K562 (cell line): ENCODE measurements around the gene NUP153. TPM values are rescaled to one million over a fixed set of nuclear protein-coding genes. Genes with fewer than 3 reads are reported as not detected.

ENCODE experiments used
- COPS2 ChIP-seq: fragments of 450-650 bp; conservative IDR thresholded peaks from 2 replicates; pipeline ENCODE4 v1.6.1; 2016; ENCODE audit warnings: mild to moderate bottlenecking, moderate library complexity
- ETS2 ChIP-seq: IDR thresholded peaks from 2 replicates; pipeline ENCODE4 v1.6.1; 2016; ENCODE audit warnings: borderline replicate concordance, missing genetic modification characterization, mild to moderate bottlenecking, moderate library complexity, missing compliant biosample characterization; ENCODE audit not compliant: poor library complexity, severe bottlenecking
- MLLT1 ChIP-seq, 2 experiments: fragments of 450-650 bp; IDR thresholded peaks; 2 replicates each; pipeline ENCODE4 v1.6.1; 2016
- MTF1 ChIP-seq: fragments of 250-450 bp; sonication (Bioruptor Pico); IDR thresholded peaks from 2 replicates; pipeline ENCODE4 v1.9.0; 2021; ENCODE audit warnings: moderate library complexity, mild to moderate bottlenecking, inconsistent platforms, borderline replicate concordance
- NR4A1 ChIP-seq, 2 experiments: fragments of 250-450 bp in 1 of 2; fragments of 450-650 bp in 1 of 2; sonication (Bioruptor Pico) in 1 of 2; IDR thresholded peaks; 2 replicates each; pipeline versions ENCODE4 v1.4.0 to v1.6.1; 2016 to 2020; ENCODE audit warnings: mild to moderate bottlenecking in 2 of 2, missing compliant biosample characterization in 1 of 2, missing genetic modification characterization in 1 of 2, moderate library complexity in 1 of 2
- SIRT6 ChIP-seq: IDR thresholded peaks from one replicate; pipeline ENCODE4 v1.6.1; 2012; ENCODE audit warnings: low read depth, mild to moderate bottlenecking, control low read depth, inconsistent platforms, low read length, moderate library complexity
- STAT6 ChIP-seq: sonication (generic); formaldehyde crosslinking; IDR thresholded peaks from 2 replicates; pipeline ENCODE4 v1.8.1; 2023; ENCODE audit warnings: mild to moderate bottlenecking, missing genetic modification reagents
- ZEB2 ChIP-seq: fragments of 450-650 bp; IDR thresholded peaks from 2 replicates; pipeline ENCODE4 v1.6.1; 2016
- ZNF175 ChIP-seq: fragments of 200-800 bp; sonication (Bioruptor generic); IDR thresholded peaks from 2 replicates; pipeline ENCODE4 v1.6.1; 2016; ENCODE audit warnings: low read depth, mild to moderate bottlenecking, missing genetic modification characterization, missing compliant biosample characterization
- ZNF668 ChIP-seq: fragments of 250-450 bp; sonication (Bioruptor Pico); IDR thresholded peaks from 2 replicates; pipeline ENCODE4 v1.8.0; 2022; ENCODE audit warnings: mild to moderate bottlenecking, inconsistent platforms
- ZNF766 ChIP-seq: fragments of 200-800 bp; sonication (Bioruptor generic); conservative IDR thresholded peaks from 2 replicates; pipeline ENCODE4 v1.6.1; 2016; ENCODE audit warnings: missing genetic modification characterization, missing compliant biosample characterization
- polyA plus RNA-seq, 8 experiments: library from polyadenylated mRNA; depleted of rRNA in 4 of 8; stranded (reverse) in 5 of 8; unstranded in 3 of 8; fragments of >200 nt; fragmentation: Nextera tagmentation in 2 of 8; fragmentation: Illumina TruSeq in 1 of 8; extraction: Ambion mirVana in 2 of 8; extraction: Trizol in 1 of 8; gene quantifications; 2 replicates each; pipeline versions ENCODE4 v1.2.1 to v1.2.3, GENCODE V29; 2011 to 2014; ENCODE audit warnings: inconsistent platforms in 1 of 8, missing spikeins in 1 of 8
- total RNA-seq, 7 experiments: library from RNA; depleted of rRNA in 6 of 7; stranded (reverse); fragments of >200 nt in 6 of 7; fragmentation: Illumina TruSeq in 2 of 7; extraction: Trizol in 2 of 7; gene quantifications; 2 replicates each; pipeline versions ENCODE4 v1.2.1 to v1.2.3, GENCODE V29; 2011 to 2021; ENCODE audit warnings: low replicate concordance in 1 of 7
- TF ChIP-seq, protein P1 (sequence below): fragments of 250-450 bp; sonication (Bioruptor Pico); IDR thresholded peaks from 2 replicates; pipeline ENCODE4 v1.6.1; 2021; ENCODE audit warnings: mild to moderate bottlenecking
- TF ChIP-seq, protein P2 (sequence below): fragments of 450-650 bp; IDR thresholded peaks from 2 replicates; pipeline ENCODE4 v1.6.1; 2016; ENCODE audit warnings: low read depth

The NUP153 gene
- total and polyA plus RNA-seq, 9 of the 15 experiments (the other 6 are each of a cell fraction or from before 2014, with no cell fraction given), result 21.9 to 110 (median 84.8) TPM

DNA sequence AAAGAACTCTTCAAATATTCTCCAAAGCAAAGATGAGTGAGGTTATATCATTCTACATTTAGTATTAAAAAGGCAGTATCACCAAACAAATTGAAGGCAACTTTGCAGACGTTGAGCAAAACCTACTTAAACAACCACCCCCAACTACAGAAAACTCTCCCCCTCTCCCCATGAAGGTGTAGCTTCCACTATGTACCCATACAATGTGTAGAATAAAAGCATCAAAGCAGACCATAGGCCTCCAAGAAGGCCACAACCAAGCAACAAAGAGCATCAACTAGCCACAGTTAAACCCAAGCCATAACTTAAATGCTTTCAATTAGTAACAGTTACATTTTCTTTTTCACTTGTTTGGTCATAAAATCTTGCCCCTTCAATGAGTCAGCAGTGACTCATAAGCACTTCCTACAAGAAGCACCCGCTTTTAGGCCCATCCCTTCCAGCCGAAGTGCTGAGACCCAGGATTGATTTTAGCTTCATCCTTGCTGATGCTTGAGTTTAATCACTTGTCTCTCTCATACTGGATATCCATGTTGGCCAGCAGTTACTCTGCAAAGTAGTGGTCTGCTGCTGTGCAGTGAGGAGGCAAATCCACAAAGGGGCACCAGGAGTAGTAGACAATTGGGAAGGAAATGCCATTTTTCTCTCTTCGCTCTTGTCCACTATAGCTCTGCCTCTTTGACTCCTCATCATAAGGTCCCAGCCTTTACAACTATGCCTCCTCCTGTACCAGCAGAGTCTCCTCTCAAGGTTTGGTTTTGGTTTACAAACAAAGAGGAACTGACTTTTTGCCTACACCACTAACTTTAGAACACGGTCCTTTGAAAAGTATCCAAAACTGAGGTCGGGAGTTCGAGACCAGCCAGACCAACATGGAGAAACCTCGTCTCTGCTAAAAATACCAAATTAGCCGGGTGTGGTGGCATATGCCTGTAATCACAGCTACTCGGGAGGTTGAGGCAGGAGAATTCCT, 8.4 kb upstream of the NUP153 start (continued):
- TF ChIP-seq ZNF766 (CRISPR knock-in tag) (0 out of 2 replicates have a peak, but pooled peaks have one; percentile 61), ZNF175 (CRISPR knock-in tag) (peak; percentile 90), MLLT1 (IDR thresholded peaks at IDR 0.05) (no peak), COPS2 (no peak), SIRT6 (no peak), ZEB2 (no peak), MTF1 (CRISPR knock-in tag) (no peak), ZNF668 (CRISPR knock-in tag) (no peak), NR4A1 (CRISPR knock-in tag; IDR thresholded peaks at IDR 0.05) (no peak), NR4A1 (tag; IDR thresholded peaks at IDR 0.05) (no peak; the same call in 1 of the 2 replicates), ETS2 (tag) (no peak), STAT6 (CRISPR knock-in tag) (no peak)
- TF ChIP-seq, protein P1, sequence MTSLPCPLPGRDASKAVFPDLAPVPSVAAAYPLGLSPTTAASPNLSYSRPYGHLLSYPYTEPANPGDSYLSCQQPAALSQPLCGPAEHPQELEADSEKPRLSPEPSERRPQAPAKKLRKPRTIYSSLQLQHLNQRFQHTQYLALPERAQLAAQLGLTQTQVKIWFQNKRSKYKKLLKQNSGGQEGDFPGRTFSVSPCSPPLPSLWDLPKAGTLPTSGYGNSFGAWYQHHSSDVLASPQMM, result no peak
- TF ChIP-seq, protein P2, sequence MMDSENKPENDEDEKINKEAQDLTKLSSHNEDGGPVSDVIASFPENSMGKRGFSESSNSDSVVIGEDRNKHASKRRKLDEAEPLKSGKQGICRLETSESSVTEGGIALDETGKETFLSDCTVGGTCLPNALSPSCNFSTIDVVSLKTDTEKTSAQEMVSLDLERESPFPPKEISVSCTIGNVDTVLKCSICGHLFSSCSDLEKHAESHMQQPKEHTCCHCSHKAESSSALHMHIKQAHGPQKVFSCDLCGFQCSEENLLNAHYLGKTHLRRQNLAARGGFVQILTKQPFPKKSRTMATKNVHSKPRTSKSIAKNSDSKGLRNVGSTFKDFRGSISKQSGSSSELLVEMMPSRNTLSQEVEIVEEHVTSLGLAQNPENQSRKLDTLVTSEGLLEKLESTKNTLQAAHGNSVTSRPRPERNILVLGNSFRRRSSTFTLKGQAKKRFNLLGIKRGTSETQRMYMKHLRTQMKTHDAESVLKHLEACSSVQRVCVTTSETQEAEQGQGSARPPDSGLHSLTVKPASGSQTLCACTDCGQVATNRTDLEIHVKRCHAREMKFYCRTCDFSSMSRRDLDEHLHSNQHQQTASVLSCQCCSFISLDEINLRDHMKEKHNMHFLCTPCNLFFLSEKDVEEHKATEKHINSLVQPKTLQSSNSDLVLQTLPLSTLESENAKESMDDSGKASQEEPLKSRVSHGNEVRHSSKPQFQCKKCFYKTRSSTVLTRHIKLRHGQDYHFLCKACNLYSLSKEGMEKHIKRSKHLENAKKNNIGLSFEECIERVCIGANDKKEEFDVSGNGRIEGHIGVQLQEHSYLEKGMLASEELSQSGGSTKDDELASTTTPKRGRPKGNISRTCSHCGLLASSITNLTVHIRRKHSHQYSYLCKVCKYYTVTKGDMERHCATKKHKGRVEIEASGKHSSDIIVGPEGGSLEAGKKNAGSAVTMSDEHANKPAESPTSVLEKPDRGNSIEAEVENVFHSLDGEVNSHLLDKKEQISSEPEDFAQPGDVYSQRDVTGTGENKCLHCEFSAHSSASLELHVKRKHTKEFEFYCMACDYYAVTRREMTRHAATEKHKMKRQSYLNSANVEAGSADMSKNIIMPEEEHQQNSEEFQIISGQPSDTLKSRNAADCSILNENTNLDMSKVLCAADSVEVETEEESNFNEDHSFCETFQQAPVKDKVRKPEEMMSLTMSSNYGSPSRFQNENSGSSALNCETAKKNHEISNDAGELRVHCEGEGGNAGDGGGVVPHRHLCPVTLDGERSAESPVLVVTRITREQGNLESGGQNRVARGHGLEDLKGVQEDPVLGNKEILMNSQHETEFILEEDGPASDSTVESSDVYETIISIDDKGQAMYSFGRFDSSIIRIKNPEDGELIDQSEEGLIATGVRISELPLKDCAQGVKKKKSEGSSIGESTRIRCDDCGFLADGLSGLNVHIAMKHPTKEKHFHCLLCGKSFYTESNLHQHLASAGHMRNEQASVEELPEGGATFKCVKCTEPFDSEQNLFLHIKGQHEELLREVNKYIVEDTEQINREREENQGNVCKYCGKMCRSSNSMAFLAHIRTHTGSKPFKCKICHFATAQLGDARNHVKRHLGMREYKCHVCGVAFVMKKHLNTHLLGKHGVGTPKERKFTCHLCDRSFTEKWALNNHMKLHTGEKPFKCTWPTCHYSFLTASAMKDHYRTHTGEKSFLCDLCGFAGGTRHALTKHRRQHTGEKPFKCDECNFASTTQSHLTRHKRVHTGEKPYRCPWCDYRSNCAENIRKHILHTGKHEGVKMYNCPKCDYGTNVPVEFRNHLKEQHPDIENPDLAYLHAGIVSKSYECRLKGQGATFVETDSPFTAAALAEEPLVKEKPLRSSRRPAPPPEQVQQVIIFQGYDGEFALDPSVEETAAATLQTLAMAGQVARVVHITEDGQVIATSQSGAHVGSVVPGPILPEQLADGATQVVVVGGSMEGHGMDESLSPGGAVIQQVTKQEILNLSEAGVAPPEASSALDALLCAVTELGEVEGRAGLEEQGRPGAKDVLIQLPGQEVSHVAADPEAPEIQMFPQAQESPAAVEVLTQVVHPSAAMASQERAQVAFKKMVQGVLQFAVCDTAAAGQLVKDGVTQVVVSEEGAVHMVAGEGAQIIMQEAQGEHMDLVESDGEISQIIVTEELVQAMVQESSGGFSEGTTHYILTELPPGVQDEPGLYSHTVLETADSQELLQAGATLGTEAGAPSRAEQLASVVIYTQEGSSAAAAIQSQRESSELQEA, result no peak
